Measurements from ENCODE around the gene C2orf80. TPM values are rescaled to one million over a fixed set of nuclear protein-coding genes. Genes with fewer than 3 reads are reported as not detected.

The C2orf80 gene
- total and polyA plus RNA-seq, 8 donors = not detected

DNA sequence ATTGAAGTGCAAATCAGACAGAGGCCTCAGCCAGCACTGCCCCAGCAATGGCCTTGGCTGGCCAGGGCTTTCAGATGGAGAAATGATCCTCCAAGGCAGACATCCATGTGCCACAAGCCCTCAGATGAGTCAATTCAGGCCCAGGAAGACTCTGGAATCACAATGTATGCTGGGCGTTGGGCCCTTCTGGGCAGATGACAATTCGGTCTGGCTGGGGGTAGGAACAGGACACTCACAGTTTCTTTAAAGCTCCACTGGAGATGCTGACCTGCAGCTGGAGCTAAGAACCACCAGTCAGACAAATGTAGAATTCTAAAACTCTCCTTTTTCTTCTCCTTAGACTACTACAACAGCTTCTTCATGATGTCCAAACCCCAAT is 53.1 kb downstream of the C2orf80 start:
- peak overlapping the region in 1 of 5 donors; percentile 16 for H3K27ac ChIP-seq
- intact Hi-C loops (cut with DNase I; ENCODE audit: low total_unique reads) = no loop called here
- H3K9me3 ChIP-seq = no peaks in the 10 kb centered on the region
- H3K36me3 ChIP-seq = no peaks in the 10 kb centered on the region
- peaks cover 0 to 10% (median 3%) of the 10 kb centered on the region in 4 donors for H3K4me1 ChIP-seq
- DNase-seq = no peak
- WGBS, 5 donors = 65 to 91% (median 76%) methylated on average over 2 of the region's 2 CpGs
- no peak overlapping the region for H3K4me3 ChIP-seq
- TF ChIP-seq POLR2A (IDR thresholded peaks at IDR 0.05) (no peak), EP300 (IDR thresholded peaks at IDR 0.05) (no peak)
- TF ChIP-seq, protein P1, sequence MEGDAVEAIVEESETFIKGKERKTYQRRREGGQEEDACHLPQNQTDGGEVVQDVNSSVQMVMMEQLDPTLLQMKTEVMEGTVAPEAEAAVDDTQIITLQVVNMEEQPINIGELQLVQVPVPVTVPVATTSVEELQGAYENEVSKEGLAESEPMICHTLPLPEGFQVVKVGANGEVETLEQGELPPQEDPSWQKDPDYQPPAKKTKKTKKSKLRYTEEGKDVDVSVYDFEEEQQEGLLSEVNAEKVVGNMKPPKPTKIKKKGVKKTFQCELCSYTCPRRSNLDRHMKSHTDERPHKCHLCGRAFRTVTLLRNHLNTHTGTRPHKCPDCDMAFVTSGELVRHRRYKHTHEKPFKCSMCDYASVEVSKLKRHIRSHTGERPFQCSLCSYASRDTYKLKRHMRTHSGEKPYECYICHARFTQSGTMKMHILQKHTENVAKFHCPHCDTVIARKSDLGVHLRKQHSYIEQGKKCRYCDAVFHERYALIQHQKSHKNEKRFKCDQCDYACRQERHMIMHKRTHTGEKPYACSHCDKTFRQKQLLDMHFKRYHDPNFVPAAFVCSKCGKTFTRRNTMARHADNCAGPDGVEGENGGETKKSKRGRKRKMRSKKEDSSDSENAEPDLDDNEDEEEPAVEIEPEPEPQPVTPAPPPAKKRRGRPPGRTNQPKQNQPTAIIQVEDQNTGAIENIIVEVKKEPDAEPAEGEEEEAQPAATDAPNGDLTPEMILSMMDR (IDR thresholded peaks at IDR 0.05) = no peak
- no peaks in the 10 kb centered on the region for H3K27me3 ChIP-seq

DNA sequence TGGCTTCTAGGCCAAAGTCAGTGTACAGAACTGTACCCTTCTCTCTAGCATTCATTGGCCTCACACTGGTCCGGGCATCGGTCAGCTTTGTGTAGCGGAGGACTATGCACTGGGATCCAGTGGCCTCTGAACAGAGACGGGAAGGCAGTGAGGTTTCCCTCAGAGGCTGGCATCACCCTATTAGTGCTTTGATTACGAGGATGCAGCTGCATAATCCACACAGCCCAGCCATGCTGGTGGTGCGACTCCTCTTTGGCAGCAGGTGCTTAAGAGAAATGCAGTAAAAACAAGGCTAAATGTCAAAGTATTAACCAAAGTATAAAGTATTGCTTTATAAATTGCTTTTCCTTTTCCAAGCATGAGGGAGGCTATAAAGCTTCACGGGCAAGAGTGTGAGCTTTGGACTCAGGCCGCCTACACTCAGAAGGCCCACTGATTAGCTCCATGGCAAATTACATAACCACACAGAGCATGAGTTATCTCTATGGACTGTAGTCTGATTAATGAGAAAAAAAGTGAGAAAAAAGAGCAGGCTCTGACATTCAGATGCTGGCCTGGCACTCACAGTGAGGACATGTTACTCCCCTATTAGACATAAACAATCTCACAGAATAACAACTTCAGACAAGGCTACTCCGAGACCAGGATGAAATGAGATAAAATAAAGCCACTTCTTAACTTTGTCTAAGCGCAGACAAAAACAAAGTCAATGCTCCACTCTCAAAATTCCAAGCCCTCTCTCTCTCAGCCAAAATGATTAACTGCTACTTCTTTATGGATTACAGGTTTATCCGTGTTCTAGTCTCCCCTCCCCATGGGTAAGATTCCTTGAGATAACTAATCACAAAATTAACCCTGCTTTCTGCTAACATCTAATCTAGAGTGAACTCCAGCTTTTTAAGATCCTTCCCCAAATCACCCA is 53.8 kb downstream of the C2orf80 start:
- WGBS, 5 donors = 67 to 73% (median 71%) methylated on average over 11 of the region's 11 CpGs
- peak in 1 of 2 donors; percentile 70 for DNase-seq
- intact Hi-C loops (cut with DNase I; ENCODE audit: low total_unique reads) = no loop called here
- Histone ChIP-seq H3K27me3 (no peaks in the 10 kb centered on the region), H3K9me3 (no peaks in the 10 kb centered on the region), H3K4me3 (no peak overlapping the region), H3K27ac (peak overlapping the region in 1 of 5 donors; percentile 16), H3K4me1 (peaks cover 0 to 10% (median 3%) of the 10 kb centered on the region in 4 donors), H3K36me3 (no peaks in the 10 kb centered on the region)
- TF ChIP-seq POLR2AphosphoS5 (IDR thresholded peaks at IDR 0.05) = no peak

- Histone ChIP-seq H3K9me3 (no peaks in the 10 kb centered on the region), H3K27ac (no peak overlapping the region), H3K4me1 (peaks cover 0 to 15% (median 4%) of the 10 kb centered on the region in 4 donors), H3K27me3 (no peaks in the 10 kb centered on the region), H3K4me3 (no peak overlapping the region), H3K36me3 (no peaks in the 10 kb centered on the region)
- DNase-seq = peak in 1 of 2 donors; percentile 25
- no peak for TF ChIP-seq POLR2AphosphoS5 (IDR thresholded peaks at IDR 0.05)
- TF ChIP-seq, protein P1 (IDR thresholded peaks at IDR 0.05) = no peak
- TF ChIP-seq EP300 (IDR thresholded peaks at IDR 0.05) = no peak
- no peak for TF ChIP-seq POLR2A (IDR thresholded peaks at IDR 0.05)
- WGBS, 5 donors = 44 to 48% (median 45%) methylated on average over 7 to 8 of the region's 8 CpGs
- intact Hi-C loops (cut with DNase I; ENCODE audit: low total_unique reads) = no loop called here
These were observed 54.8 kb downstream of the C2orf80 start for GRCh38 chr2:208134928-208135586.

DNA sequence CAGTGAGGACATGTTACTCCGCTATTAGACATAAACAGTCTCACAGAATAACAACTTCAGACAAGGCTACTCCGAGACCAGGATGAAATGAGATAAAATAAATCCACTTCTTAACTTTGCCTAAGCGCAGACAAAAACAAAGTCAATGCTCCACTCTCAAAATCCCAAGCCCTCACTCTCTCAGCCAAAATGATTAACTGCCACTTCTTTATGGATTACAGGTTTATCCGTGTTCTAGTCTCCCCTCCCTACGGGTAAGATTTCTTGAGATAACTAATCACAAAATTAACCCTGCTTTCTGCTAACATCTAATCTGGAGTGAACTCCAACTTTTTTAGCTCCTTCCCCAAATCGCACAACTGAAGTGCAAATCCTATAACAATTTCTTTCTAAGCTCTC is 59.1 kb downstream of the C2orf80 start:
- intact Hi-C loops (cut with DNase I; ENCODE audit: low total_unique reads) = no loop called here
- Histone ChIP-seq H3K36me3 (no peaks in the 10 kb centered on the region), H3K4me1 (peaks cover 0 to 12% (median 6%) of the 10 kb centered on the region in 4 donors), H3K27ac (no peak overlapping the region), H3K9me3 (no peaks in the 10 kb centered on the region), H3K4me3 (no peak overlapping the region), H3K27me3 (no peaks in the 10 kb centered on the region)
- no peak for DNase-seq
- WGBS, 5 donors = 34 to 49% (median 39%) methylated on average over 6 of the region's 6 CpGs
- no peak for TF ChIP-seq EP300 (IDR thresholded peaks at IDR 0.05)
- no peak for TF ChIP-seq POLR2A (IDR thresholded peaks at IDR 0.05)
- no peak for TF ChIP-seq POLR2AphosphoS5 (IDR thresholded peaks at IDR 0.05)
- TF ChIP-seq, protein P1 (IDR thresholded peaks at IDR 0.05) = no peak
